GM19193 (cell line): ENCODE results near the gene GPX5.

Experiments used
- POLR2A ChIP-seq: IDR thresholded peaks from 4 replicates; pipeline ENCODE4 v1.6.1; 2011; ENCODE audit not compliant: insufficient read depth, insufficient read length; ENCODE audit errors: extremely low read depth

Gene GPX5

DNA sequence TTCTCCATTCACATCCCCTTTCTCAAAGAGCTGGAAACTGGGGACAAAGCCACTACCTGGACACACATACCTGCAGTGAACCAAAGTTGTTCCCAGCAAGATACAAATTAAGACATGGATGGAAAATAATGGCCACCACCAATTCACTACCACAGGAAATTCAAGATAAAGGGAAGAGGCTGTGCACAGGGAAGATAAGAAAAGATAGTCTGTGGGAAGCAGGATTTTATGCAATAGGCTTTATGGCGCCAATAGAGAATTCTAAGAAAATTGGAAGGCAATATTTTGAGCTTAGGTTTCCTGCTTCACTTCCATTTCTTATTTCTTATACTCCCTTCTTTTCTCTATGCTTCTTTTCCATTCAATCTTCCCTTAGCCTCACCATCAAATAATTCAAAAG lies 19.9 kb upstream of the GPX5 start:
- no peak for TF ChIP-seq POLR2A

DNA sequence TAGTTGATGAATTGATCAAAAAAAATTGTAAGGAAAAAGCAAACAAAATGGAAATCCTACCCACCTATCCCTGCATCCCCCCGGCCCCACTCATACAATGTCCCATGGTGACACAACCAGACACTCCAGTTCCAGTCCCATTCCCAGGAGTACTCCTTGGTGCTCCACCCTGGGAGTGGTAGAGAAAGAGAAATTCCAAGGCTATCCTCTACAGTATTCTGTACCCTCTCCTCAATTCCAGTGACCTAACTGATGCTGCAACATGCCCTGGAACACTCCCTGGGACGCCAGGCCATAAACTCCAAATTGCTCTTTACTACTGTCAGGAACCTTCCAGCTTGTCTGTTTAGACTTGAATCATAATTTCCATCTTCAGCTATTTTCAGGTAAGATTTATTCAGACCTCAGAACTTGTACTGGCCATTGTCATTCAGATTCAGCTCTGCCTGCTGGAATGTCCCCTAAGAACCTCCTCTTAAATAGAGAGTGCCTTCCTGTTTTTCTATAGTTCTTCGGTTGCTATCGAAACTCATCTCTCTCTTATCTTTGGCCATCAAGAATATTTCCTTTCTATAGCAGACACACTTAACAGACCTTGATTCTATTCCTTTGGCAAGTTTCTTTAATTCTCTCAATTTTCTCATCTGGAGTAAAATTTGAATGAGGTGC lies 18.7 kb upstream of the GPX5 start:
- TF ChIP-seq POLR2A: no peak

DNA sequence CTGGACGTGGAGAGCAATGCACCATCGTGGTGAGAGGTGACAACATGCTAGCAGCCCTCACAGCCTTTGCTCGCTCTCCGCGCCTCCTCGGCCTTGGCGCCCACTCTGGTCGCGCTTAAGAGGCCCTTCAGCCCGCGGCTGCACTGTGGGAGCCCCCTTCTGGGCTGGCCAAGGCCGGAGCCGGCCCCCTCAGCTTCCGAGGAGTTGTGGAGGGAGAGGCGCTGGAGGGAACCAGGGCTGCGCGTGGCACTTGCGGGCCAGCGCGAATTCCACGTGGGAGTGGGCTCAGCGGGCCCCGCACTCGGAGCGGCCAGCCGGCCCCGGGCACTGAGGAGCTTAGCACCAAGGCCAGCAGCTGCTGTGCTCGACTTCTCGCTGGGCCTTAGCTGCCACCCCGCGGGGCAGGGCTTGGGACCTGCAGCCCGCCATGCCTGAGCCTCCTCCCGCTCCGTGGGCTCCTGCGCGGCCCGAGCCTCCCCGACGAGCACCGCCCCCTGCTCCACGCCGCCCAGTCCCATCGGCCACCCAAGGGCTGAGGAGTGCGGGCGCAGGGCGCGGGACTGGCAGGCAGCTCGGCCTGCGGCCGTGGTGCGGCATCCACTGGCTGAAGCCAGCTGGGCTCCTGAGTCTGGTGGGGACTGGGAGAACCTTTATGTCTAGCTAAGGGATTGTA lies 13.9 kb upstream of the GPX5 start:
- TF ChIP-seq POLR2A: no peak

DNA sequence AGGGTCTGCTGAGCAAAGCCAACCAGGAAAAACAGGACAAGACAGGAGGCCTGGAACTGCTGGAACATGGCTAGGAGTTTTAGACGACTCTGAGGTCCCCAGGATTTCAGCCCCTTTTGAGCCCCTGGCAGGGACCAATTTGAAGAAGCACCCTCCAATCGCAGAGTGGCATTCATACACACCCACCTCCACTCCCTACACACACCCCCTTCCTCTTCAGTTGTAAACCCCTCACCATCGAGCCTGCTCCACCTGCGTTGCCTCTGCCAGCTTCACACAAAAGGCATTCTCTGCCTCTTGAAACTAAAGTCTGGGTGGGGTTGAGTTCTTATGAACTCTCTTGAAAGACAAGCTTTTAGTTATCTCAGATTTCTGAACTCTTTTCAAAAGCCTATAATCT lies 10.0 kb upstream of the GPX5 start, which contains the start of gene GPX6:
TSS of gene GPX6 (minus strand) at position 118 of the 400 bp plus-strand sequence. CDS start at position 68, 50 bp downstream.
- TF ChIP-seq POLR2A: no peak

DNA sequence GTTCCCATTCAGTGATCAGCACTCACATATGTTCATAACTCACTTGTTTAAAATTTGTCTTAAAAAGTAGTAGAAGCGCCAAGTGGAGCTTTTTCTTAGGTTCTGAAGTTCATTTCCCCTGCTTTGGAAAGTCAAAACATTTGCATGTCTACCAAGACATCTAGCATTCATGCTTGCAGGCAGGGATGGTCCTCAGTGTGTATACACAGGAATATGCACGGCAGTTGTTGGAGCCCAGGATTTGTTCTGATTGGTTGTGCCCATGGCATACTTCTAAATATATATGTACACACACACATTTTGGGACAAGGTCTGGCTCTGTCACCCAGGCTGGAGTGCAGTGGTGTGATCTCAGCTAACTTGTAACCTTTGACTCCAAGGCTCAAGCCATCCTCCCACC lies 7.7 kb upstream of the GPX5 start:
- no peak for TF ChIP-seq POLR2A

DNA sequence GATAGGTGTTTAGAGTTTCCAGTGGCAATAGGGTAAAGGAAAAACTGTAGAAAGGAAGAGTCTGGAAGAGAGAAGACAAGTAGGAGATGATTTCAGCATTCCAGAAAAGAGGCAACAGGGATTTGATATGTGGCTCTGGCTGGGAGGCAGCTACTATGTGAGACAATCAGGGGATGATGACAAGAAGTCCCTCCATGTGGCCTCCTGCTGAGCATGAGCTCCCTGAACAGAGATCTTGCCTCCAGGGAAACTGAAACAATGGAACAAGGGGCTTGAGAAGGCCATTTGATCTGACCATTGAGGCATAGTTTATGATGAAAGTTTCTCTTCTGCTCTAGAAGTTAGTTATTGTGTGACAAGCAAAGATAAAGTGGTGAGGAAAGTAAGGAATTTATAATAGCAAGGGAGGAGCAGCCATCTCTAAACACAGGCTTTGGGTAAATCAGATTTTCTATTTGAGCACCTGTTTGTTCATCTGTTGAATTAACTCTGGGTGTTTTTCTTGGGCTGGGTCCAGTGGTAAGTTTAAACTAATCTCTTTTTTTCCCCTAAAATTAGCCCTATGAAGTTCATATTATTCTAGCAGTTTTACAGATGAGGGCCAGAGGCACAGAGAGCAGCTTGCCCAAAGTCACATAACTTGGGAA lies 3.0 kb upstream of the GPX5 start:
- no peak for TF ChIP-seq POLR2A

DNA sequence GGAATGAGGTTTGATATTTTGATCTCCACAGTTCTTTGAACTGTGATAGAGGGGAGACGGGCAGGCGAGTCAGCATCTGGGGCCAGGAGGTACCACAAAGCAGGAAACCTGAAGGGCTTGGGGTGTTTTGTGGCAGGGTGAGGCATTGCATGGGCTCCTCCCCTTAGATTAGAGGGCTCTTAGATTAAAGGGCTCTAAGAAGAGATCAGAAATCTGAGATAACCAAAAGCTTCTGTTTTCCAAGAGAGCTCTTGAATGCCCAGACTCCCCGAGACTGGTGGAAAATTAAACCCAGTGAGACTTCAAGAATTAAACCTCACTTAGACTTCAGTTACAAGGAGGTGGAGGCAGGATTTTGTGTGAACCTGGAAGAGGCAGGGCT lies 2.4 kb upstream of the GPX5 start:
- no peak for TF ChIP-seq POLR2A

DNA sequence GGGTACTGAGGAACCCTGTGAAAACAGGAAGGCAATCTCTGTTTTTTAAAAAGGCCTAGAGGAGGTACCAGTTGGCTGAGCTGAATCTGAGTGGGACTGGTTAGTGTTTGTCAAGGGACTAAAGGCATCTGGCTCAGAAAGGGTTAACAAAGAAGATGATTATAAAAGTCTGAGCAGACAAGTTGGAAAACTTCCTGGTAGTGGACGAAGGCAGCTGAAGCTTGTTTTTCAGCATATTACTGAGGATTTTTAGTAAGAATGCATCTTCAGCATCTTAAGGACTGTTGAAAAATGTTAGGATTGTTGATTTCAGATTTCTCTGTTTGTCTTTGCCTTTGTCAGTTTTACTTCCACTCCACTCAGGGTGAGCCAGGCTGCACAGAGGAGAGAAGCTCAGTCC lies 5.1 kb downstream of the GPX5 start:
- TF ChIP-seq POLR2A: no peak

DNA sequence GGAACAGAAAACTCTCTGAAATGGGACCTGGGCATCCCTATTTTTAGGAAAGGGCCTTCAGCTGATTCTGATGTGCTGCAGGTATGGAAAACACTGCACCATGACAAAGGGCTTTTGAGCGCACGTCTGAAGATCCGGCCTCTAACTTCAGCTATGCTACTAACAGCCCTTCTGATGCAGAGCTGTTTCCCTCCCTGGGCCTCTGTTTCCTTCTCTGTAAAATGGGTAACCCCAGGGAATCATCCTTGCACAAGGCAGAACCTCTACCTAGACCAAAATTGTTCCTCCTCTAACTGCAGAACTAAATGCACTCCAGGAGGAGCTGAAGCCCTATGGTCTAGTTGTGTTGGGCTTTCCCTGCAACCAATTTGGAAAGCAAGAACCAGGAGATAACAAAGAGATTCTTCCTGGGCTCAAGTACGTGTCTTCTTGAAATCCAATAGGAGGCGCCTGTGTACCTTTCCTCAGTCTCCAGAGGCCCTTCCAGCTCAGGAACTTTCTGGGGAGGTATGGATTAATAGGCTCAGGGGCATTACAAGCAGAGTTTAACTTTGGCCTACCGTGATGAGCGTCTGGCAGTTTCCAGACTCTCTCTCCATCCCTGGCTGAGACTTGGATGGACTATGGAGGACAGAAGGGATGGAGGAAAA lies 5.9 kb downstream of the GPX5 start:
- TF ChIP-seq POLR2A: no peak

DNA sequence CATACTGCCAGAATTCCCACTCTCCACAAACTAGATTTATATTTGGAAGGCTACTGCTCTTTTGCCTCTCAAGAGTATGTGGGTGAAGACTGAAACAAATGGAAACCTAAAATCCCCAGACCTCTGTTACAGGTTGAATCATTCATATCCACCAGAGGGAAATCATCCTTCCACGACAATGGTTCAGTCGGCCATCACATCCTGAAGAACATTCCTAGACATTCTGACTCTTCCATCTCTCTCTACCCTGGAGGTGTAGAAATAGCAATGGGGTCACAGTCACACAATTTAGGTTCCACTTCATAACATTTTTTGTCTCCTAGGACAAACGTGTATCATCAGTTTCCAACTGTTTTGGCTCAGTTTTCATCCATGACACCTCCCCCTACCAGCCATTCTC lies 8.6 kb downstream of the GPX5 start:
- no peak for TF ChIP-seq POLR2A

DNA sequence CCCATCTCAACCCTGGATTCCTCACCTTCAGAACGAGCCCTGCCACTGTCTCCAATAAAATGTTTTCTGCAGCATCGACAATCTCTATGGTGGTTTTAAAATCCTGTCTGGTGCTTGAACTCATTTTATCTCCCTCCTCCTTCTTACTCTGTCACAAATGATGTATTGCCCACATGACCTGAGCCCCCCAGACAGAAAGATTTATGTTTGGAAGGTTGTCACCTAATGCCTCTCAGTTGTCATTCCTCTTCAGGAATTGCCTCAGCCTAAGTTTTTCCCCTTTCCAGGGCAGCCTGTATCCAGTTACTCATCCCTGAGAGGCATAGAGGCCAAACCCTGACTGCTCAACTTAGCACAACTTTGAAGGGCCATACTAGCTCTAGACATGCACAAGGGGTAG lies 9.2 kb downstream of the GPX5 start:
- TF ChIP-seq POLR2A: no peak

DNA sequence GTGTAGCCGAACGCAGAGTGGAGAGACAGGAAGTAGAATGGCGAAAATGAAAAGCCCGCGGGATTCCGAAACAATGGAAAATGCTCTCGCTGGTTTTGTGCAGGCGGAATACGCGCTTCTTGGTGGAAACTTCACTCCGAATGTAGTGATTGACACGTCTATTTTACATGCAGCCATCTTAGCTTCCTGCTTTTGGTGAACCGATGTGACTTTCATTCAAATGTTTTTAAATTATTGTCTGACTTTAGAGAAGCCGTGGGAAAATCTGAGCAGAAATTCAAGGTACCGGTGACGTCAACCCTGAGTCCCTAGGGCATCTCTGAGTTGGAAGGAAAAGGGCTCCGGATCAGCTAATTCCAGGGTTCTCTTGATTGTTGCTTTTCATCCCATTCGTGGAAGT lies 11.4 kb downstream of the GPX5 start:
- TF ChIP-seq POLR2A: no peak

DNA sequence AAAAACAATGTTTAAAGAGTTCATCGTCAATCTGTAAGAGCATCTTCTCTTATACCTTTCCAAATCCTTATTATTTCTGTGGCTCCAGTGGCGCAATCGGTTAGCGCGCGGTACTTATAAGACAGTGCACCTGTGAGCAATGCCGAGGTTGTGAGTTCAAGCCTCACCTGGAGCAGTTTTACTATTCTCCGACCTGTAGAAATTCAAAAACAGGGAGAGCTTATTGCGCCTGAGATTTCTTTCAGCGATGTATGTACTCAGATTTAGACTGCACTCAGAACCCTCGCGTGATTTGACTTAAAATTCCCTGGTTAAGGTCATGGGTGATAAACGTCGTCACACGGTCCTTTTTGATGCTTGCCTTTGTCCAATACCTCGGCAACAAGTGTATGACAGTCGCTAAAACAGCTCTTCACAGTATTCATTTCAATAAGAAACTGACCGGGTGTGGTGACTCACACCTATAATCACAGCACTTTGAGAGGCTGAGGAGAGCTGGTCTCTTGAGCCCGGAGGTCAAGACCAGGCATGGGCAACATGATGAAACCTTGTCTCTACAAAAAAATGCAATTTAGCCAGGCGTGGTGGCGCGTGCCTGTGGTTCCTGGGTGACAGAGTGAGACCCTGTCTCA lies 11.9 kb downstream of the GPX5 start:
- no peak for TF ChIP-seq POLR2A

DNA sequence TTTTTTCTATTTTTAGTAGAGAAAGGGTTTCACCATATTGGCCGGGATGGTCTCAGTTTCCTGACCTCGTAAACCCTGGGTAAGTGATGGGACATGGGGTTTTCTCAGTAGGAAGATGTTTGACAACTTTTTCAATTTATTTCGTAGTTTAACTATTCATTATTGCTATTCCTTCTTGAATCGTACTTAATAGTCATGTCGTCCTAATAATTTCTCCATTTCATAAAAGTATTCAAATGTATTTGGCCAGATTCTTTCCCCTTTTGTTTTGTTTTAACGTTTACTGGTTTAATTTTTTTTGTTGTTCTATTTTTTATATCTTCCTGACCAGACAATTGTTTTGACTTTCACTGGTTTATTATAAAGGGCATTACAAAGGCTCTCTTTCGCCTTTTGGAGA lies 16.3 kb downstream of the GPX5 start:
- TF ChIP-seq POLR2A: no peak
